HEK293T (cell line): ENCODE measurements around the gene KLHDC4.

Source experiments
- CTCF ChIA-PET: fragments of 350-600 bp; formaldehyde crosslinking; extraction: SDS; loops from one replicate; lab custom pipeline; 2021; ENCODE audit warnings: antibody characterized with exemption, inconsistent platforms; lab: Yijun Ruan, JAX
- POLR2A ChIA-PET: fragments of 350-600 bp; formaldehyde crosslinking; extraction: SDS; loops from one replicate; lab custom pipeline; 2020; ENCODE audit warnings: antibody characterized with exemption, inconsistent platforms; lab: Yijun Ruan, JAX
- DNase-seq: peaks from one replicate; pipeline ENCODE4 v3.0.0; 2012; ENCODE audit warnings: mixed read lengths; ENCODE audit errors: extremely low spot score
- ARNT ChIP-seq: fragments of 450-650 bp; IDR thresholded peaks from 2 replicates; pipeline ENCODE4 v1.6.1; 2017; ENCODE audit warnings: mild to moderate bottlenecking
- BHLHE40 ChIP-seq: fragments of 450-650 bp; IDR thresholded peaks from 2 replicates; pipeline ENCODE4 v1.6.1; 2016; ENCODE audit warnings: mild to moderate bottlenecking, moderate library complexity, borderline replicate concordance
- CTBP1 ChIP-seq: fragments of 450-650 bp; IDR thresholded peaks from 2 replicates; pipeline ENCODE4 v1.6.1; 2016; ENCODE audit warnings: borderline replicate concordance
- ELF4 ChIP-seq: fragments of 450-650 bp; IDR thresholded peaks from 2 replicates; pipeline ENCODE4 v1.6.1; 2017; ENCODE audit warnings: antibody characterized with exemption
- FOXA1 ChIP-seq: fragments of 450-650 bp; IDR thresholded peaks from 2 replicates; pipeline ENCODE4 v1.6.1; 2016; ENCODE audit warnings: mild to moderate bottlenecking
- FOXK2 ChIP-seq: fragments of 450-650 bp; IDR thresholded peaks from 2 replicates; pipeline ENCODE4 v1.6.1; 2016; ENCODE audit warnings: mild to moderate bottlenecking
- FOXM1 ChIP-seq: fragments of 450-650 bp; IDR thresholded peaks from 2 replicates; pipeline ENCODE4 v1.6.1; 2017; ENCODE audit warnings: mild to moderate bottlenecking, borderline replicate concordance
- HDGF ChIP-seq: fragments of 450-650 bp; IDR thresholded peaks from 2 replicates; pipeline ENCODE4 v1.6.1; 2017; ENCODE audit warnings: antibody characterized with exemption, borderline replicate concordance
- L3MBTL2 ChIP-seq: fragments of 450-650 bp; conservative IDR thresholded peaks from 2 replicates; pipeline ENCODE4 v1.6.1; 2016; ENCODE audit warnings: mild to moderate bottlenecking
- LEF1 ChIP-seq: fragments of 450-650 bp; IDR thresholded peaks from 2 replicates; pipeline ENCODE4 v1.6.1; 2017; ENCODE audit warnings: mild to moderate bottlenecking, borderline replicate concordance
- NFRKB ChIP-seq: fragments of 450-650 bp; IDR thresholded peaks from 2 replicates; pipeline ENCODE4 v1.6.1; 2016; ENCODE audit warnings: mild to moderate bottlenecking, moderate library complexity
- SP1 ChIP-seq: fragments of 450-650 bp; IDR thresholded peaks from 2 replicates; pipeline ENCODE4 v1.6.1; 2017
- SUZ12 ChIP-seq: fragments of 450-650 bp; IDR thresholded peaks from 2 replicates; pipeline ENCODE4 v1.6.1; 2016; ENCODE audit warnings: mild to moderate bottlenecking
- TARDBP ChIP-seq: fragments of 450-650 bp; IDR thresholded peaks from 2 replicates; pipeline ENCODE4 v1.6.1; 2016
- ZNF384 ChIP-seq: fragments of 450-650 bp; IDR thresholded peaks from 2 replicates; pipeline ENCODE4 v1.6.1; 2016
- TF ChIP-seq, protein P1 (sequence below): fragments of 450-650 bp; IDR thresholded peaks from 2 replicates; pipeline ENCODE4 v1.6.1; 2016

Gene KLHDC4

DNA sequence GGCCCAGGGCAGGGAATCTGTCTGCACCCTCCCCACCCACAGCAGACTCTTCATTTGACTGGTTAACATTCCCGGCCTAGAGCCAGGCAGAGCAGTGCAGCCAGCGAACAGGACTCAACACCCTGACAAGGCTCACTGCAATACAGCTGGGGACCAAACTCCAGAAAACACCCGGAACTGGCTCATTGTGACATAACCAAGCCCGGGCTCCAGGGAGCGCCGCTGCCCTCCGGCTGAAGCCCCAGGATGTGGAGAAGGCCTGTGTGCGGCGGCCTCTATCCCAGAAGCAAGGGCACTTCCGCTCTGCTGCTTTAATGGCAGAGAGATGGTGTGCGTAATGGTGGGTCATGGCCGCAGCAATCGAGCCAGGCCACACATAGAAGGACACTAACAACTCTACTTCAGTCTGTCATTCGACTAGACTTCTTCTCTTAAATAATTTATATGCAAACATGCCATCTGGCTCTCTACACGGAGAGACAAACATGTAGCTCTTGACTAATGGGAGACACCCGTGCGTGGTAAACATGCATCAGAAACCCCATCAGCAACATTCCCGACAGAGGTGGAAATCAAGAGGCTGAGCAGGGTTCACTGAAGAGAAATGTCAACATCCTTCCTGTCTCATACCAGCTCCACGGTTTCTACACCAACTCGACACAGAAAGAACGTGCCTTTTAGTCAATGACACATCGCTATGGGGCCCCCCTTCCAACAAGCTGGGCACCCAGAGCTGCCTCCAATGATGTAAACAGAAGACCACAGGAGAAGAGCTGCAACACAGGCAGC lies 18.0 kb downstream of the KLHDC4 start:
- CTCF ChIA-PET = no interaction called here
- POLR2A ChIA-PET = interaction anchor here (1.1 kb wide), 1 partner anchor 18 kb away, joined by 3 read pairs; the partner anchor contains the start of gene KLHDC4
- no peak for TF ChIP-seq TARDBP
- TF ChIP-seq ZNF384 = no peak
- TF ChIP-seq FOXM1 = no peak
- no peak for TF ChIP-seq L3MBTL2
- no peak for TF ChIP-seq LEF1
- no peak for TF ChIP-seq SUZ12
- TF ChIP-seq NFRKB = no peak
- TF ChIP-seq ELF4 = no peak
- no peak for TF ChIP-seq FOXA1
- TF ChIP-seq FOXK2 = no peak
- no peak for TF ChIP-seq HDGF
- no peak for TF ChIP-seq CTBP1
- no peak for TF ChIP-seq ARNT
- no peak for TF ChIP-seq BHLHE40
- TF ChIP-seq SP1 = no peak
- no peak for DNase-seq

DNA sequence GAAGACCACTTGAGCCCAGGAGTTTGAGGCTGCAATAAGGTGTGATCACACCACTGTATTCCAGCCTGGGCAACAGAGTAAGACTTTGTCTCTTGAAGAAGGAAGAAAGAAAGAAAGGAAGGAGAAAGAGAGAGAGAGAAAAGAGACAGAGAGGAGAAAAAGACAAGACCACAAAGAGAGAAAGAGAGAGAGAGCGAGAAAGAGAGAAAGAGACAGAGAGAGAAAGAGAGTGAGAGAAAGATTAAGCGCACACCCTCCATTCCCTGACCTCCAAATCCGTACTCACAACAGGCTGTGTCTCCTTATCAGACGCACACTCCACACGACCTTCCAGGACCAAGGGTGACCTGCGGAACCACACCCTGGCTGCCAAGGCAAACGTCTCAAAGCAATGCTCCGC lies 19.6 kb downstream of the KLHDC4 start:
- ChIA-PET CTCF (no interaction called here), POLR2A (no interaction called here)
- DNase-seq = no peak
- TF ChIP-seq ZNF384 (no peak), FOXA1 (no peak), TARDBP (no peak), FOXK2 (no peak), CTBP1 (no peak), L3MBTL2 (no peak), SP1 (no peak), LEF1 (no peak), BHLHE40 (no peak), ARNT (no peak), SUZ12 (no peak)

DNA sequence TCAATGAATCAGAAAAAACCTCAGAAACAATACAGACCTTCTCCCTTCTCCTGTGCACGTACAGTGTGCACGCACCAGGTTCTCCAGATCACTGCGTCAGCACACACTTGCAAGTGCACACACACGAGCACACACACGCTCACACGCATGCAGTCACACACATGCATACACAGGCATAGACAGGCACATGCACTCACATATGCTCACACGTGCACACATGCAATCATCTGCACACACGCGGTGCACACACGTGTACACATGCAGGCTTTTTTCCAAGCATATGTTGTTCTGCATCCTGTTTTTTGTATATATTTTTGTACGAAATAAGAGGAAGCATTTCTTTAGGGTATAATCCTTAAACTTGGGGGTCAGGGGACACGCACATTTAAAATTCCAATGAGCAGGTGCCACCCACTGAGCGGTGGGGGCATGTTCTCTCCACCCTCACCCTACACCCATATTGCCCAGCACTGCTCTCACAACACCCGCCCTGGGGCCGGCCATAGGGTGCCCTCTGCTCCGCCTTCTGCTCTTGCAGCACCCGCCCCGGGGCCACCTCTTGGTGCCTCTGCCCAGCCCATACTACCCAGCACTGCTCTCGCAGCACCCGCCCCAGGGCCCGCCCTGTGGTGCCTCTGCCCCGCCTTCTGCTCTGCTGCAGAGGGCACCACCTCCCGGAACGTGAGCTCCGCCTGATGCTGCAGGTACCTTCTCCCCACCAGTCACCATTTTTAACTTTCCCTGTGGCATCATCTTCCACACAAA lies 20.9 kb downstream of the KLHDC4 start:
- TF ChIP-seq BHLHE40 = no peak
- TF ChIP-seq FOXK2 = no peak
- no peak for TF ChIP-seq ELF4
- TF ChIP-seq NFRKB = no peak
- no peak for TF ChIP-seq HDGF
- no peak for TF ChIP-seq ZNF384
- TF ChIP-seq SUZ12 = no peak
- TF ChIP-seq FOXA1 = no peak
- no peak for TF ChIP-seq LEF1
- no peak for TF ChIP-seq ARNT
- TF ChIP-seq TARDBP = no peak
- TF ChIP-seq, protein P1, sequence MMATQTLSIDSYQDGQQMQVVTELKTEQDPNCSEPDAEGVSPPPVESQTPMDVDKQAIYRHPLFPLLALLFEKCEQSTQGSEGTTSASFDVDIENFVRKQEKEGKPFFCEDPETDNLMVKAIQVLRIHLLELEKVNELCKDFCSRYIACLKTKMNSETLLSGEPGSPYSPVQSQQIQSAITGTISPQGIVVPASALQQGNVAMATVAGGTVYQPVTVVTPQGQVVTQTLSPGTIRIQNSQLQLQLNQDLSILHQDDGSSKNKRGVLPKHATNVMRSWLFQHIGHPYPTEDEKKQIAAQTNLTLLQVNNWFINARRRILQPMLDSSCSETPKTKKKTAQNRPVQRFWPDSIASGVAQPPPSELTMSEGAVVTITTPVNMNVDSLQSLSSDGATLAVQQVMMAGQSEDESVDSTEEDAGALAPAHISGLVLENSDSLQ = no peak
- TF ChIP-seq FOXM1 = no peak
- no peak for TF ChIP-seq SP1
- TF ChIP-seq CTBP1 = no peak
- no peak for TF ChIP-seq L3MBTL2
- CTCF ChIA-PET = interaction anchor here (0.7 kb wide), 1 partner anchor 1340 kb away, joined by 3 read pairs; no protein-coding TSS in a partner anchor
- no peak for DNase-seq
- POLR2A ChIA-PET = no interaction called here

DNA sequence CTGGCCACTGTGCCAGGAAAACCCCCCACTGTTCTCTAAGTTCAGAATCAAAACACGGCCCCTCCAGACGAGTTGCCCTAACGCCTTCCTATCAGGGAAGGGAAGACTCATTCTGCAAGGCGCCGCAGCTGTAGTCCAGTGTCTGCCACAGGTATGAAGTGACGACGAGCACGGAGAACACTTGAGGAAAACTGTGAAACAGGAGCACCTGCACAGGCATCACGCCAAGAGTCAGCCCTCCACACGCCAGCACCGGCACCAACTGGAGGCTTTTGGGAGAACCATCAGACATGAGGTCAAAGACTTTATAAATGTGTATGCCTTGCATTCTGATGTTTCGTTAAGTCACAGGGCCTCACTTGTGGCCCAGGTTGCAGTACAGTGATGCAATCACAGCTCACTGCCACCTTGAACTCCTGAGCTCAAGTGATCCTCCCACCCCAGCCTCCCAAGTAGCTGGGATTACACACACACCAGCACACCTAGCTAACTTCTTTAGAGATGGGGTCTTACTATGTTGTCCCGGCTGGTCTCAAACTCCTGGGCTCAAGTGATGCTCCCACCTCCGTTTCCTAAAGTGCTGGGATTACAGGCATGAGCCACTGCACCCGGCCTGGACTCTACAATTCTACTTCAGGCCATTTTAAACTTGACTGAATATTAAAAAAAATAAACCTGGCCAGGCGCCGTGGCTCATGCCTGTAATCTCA lies 22.9 kb downstream of the KLHDC4 start:
- ChIA-PET POLR2A (no interaction called here), CTCF (no interaction called here)
- TF ChIP-seq FOXA1 (no peak), SP1 (no peak), SUZ12 (no peak), HDGF (no peak), FOXK2 (no peak), BHLHE40 (no peak), NFRKB (no peak), FOXM1 (no peak)
- DNase-seq = no peak

DNA sequence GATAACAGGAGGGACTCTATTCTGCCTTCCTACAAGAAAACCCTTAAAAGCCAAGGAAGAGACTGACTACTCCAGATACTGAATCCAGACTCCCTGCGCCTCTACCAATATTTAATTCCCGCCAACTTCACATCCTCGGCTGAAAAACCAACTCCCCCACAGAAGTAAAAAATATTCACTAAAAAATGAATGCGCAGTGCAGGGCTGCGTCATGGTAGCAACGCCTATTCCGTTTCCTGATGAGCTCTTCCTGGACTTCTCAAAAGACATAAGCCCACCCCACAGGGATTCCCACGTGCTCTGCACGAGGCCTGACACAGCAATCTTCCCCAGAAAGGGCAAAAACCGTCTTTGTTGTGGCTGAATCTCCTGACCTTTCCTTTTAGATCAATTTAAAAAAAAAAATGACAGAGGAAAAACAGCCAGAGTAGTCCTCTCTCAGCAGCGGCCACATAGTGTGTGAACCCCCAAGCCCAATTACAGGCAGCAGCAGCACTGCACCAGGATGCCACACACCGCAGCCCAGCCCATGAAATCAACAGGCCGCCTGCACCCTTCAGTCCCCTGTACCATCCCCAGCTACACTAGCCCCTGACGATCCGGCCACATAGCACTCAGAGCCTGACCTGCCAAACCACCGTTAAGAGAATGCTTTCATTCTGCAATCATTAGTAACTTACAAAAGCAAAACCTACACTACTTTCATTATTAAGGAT lies 23.9 kb downstream of the KLHDC4 start:
- POLR2A ChIA-PET = no interaction called here
- CTCF ChIA-PET = no interaction called here
- no peak for DNase-seq
- no peak for TF ChIP-seq ELF4
- TF ChIP-seq FOXA1 = no peak
- no peak for TF ChIP-seq SUZ12
- no peak for TF ChIP-seq FOXM1
- TF ChIP-seq, protein P1 = no peak

DNA sequence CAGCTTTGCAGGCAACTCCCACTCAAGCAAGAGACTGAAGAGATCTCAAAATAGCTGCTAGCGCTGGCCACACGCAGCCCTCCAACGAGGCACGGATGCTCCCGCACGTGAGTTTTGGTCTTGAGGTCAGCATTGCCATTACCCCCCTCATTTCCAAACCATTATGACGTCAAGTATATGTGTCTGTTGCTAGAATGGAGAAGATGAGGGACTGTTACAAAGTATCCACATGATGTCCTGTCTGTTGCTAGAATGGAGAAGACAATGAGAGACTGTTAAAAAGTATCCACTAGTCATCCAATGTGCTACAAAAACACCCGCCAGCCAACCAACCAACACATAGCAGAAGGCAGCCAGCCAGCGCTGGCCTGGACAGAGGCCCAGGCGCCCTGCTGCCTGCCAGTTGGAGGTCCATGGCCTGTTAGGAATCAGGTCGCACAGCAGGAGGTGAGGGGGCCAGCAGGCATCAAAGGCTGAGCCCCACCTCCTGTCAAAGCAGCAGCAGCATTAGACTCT lies 24.8 kb downstream of the KLHDC4 start:
- no peak for TF ChIP-seq SP1
- TF ChIP-seq BHLHE40 = no peak
- TF ChIP-seq CTBP1 = no peak
- TF ChIP-seq FOXK2 = no peak
- TF ChIP-seq NFRKB = no peak
- TF ChIP-seq, protein P1 = no peak
- no peak for TF ChIP-seq HDGF
- no peak for TF ChIP-seq LEF1
- no peak for TF ChIP-seq ZNF384
- no peak for TF ChIP-seq ARNT
- no peak for TF ChIP-seq SUZ12
- no peak for TF ChIP-seq L3MBTL2
- TF ChIP-seq TARDBP = no peak
- no peak for TF ChIP-seq ELF4
- no peak for TF ChIP-seq FOXM1
- TF ChIP-seq FOXA1 = no peak
- CTCF ChIA-PET = no interaction called here
- POLR2A ChIA-PET = no interaction called here
- no peak for DNase-seq
